SK-N-SH treated with all-trans-retinoic acid at 6 μM for 48 hours (cell line): ENCODE results near the gene THAP11.

Source experiments
- ISL1 ChIP-seq: fragments of 250-450 bp; sonication (Bioruptor Pico); IDR thresholded peaks from 2 replicates; pipeline ENCODE4 v2.1.2; 2022; ENCODE audit warnings: mild to moderate bottlenecking, moderate library complexity
- SNAI2 ChIP-seq: fragments of 250-450 bp; sonication (Bioruptor Pico); IDR thresholded peaks from 2 replicates; pipeline ENCODE4 v1.5.0; 2020; ENCODE audit warnings: mild to moderate bottlenecking, moderate library complexity
- TF ChIP-seq, protein P1 (sequence below): fragments of 250-450 bp; sonication (Bioruptor Pico); IDR thresholded peaks from 2 replicates; pipeline ENCODE4 v1.8.0; 2020; ENCODE audit warnings: mild to moderate bottlenecking, moderate library complexity, borderline replicate concordance

DNA sequence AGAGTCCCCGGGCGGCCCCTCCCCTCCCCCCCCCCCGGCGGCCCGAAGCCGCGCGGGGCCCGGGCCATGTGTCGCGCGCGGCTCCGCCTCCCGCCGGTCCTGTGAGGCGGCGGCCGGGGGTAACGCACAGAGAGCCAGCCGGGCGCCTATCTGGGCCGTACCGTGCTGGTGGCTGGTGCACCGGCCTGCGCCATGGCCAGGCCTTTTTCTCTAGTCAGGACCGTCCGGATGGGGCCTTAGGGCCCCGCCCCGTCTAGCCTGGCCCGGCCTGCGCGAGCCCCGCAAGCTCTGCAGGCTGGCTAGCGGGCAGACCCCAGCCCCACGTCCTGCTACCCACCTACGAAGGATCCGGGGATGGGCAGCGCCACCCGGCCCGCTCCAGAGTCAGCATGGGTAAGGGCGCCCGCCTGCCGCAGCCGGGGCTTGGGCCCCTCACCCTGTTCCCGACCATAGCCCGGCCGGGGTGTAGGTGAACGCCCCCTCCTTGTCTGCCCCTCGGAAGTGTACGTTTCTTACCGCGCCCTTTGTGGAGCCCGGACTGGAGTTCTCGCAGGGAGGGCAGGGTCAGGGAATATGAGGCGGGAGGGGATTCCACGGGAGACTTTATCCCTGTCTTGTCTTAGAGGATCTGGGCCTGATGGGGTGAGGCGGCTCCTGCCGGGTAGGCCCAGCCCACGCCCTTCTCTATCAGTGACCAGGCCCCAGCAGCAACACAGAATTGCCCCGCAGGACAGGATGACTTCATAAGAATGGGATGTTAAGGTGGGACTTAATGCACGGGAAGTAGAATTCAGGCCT is 5.1 kb downstream of the THAP11 start, which contains the start of gene CENPT:
- no peak for TF ChIP-seq ISL1 (CRISPR knock-in tag)
- TF ChIP-seq SNAI2 = no peak
- TF ChIP-seq, protein P1, sequence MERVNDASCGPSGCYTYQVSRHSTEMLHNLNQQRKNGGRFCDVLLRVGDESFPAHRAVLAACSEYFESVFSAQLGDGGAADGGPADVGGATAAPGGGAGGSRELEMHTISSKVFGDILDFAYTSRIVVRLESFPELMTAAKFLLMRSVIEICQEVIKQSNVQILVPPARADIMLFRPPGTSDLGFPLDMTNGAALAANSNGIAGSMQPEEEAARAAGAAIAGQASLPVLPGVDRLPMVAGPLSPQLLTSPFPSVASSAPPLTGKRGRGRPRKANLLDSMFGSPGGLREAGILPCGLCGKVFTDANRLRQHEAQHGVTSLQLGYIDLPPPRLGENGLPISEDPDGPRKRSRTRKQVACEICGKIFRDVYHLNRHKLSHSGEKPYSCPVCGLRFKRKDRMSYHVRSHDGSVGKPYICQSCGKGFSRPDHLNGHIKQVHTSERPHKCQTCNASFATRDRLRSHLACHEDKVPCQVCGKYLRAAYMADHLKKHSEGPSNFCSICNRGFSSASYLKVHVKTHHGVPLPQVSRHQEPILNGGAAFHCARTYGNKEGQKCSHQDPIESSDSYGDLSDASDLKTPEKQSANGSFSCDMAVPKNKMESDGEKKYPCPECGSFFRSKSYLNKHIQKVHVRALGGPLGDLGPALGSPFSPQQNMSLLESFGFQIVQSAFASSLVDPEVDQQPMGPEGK (CRISPR knock-in tag) = no peak
